Mucosa of descending colon (tissue), 3 donors: ENCODE measurements around the gene SREBF2. TPM values are rescaled to one million over a fixed set of nuclear protein-coding genes. Genes with fewer than 3 reads are reported as not detected.

ENCODE experiments used
- ATAC-seq: fragments of 200-7000 bp; cut with Tn5 transposase; one replicate; pipeline ENCODE4 v1.9.1; 2020; ENCODE audit warnings: mild to moderate bottlenecking, moderate library complexity
- DNase-seq, 3 donors: peaks; one replicate each; pipeline ENCODE4 v3.0.0-alpha.2; 2020
- H3K36me3 ChIP-seq: fragments of 200-600 bp; one replicate; pipeline ENCODE4 v1.8.0; 2021; ENCODE audit warnings: low read depth, mild to moderate bottlenecking
- H3K4me1 ChIP-seq: fragments of 200-600 bp; one replicate; pipeline ENCODE4 v1.8.0; 2021; ENCODE audit warnings: low read depth, mild to moderate bottlenecking
- H3K4me3 ChIP-seq: fragments of 200-600 bp; one replicate; pipeline ENCODE4 v1.8.0; 2021; ENCODE audit warnings: mild to moderate bottlenecking
- H3K9me3 ChIP-seq: fragments of 200-600 bp; one replicate; pipeline ENCODE4 v1.8.0; 2021; ENCODE audit warnings: mild to moderate bottlenecking
- CTCF ChIP-seq: fragments of 200-600 bp; IDR thresholded peaks from one replicate; pipeline ENCODE4 v1.8.0; 2022; ENCODE audit warnings: antibody characterized with exemption, mild to moderate bottlenecking
- intact Hi-C, 2 donors: fragments of 100-400 bp; cut with DNase I in 1 of 2; cut with micrococcal nuclease in 1 of 2; formaldehyde crosslinking; loops; one replicate each; pipeline versions ENCODE4 v1.11.0 to v1.11.1; 2022; cut with DNase I, micrococcal nuclease
- long read RNA-seq, 2 donors: library from polyadenylated mRNA; unstranded; transcript quantifications; one replicate each; pipeline ENCODE4 v2.0.0, GENCODE V29; 2019 to 2021
- total RNA-seq, 3 donors: library from RNA; stranded (reverse); fragmentation: NEBNext Ultra II Directional in 2 of 3; extraction: Animal tissue kit (Norgen Biotek cat#: 25700) in 2 of 3; gene quantifications; one replicate each; pipeline versions ENCODE4 v1.2.1 to v1.2.4, GENCODE V29; 2021 to 2023
- donor health status: DM: no; HTN: no; CAD: no; lungs with moderate emphysema.
- donor health status: DM: no; HTN: no; CAD: no.
- donor health status: DM: no; HTN: yes; CAD: no.

SREBF2 gene
- 100 to 1,000 TPM; 139 to 254 (median 169) TPM for total RNA-seq
- long read RNA-seq, donor 1, full-length matches to known transcripts = 65 of 158 reads
- long read RNA-seq, donor 1, partial matches to known transcripts = 79 of 158 reads
- long read RNA-seq, donor 1, other reads (novel, unspliced or antisense) = 14 of 158 reads
- long read RNA-seq, donor 2, full-length matches to known transcripts = 3 of 17 reads
- long read RNA-seq, donor 2, partial matches to known transcripts = 8 of 17 reads
- long read RNA-seq, donor 2, other reads (novel, unspliced or antisense) = 6 of 17 reads

- intact Hi-C loops = no loop called here
These were observed at the start of gene SREBF2 for GRCh38 chr22:41832553-41833368. Gene SREBF2, plus strand, starts transcription at chr22:41833105. Its CDS starts 166 bp downstream, at chr22:41833271.

GRCh38 chr22:41787331-41787730 is 45.6 kb upstream of the SREBF2 start:
- H3K4me1 ChIP-seq = no peaks in the 10 kb centered on the region
- no peak for TF ChIP-seq CTCF
- intact Hi-C loops = no loop called here
- H3K9me3 ChIP-seq = no peaks in the 10 kb centered on the region
- no peak overlapping the region for H3K4me3 ChIP-seq
- DNase-seq (no peak), ATAC-seq (no peak)
- H3K36me3 ChIP-seq = no peaks in the 10 kb centered on the region

More at GRCh38 chr22:41832553-41833368, at the start of gene SREBF2:
- Histone ChIP-seq H3K4me3 (peak within 1 kb of the TSS; percentile 82), H3K36me3 (peaks cover 5% of the 10 kb centered on the region), H3K4me1 (peaks cover 16% of the 10 kb centered on the region), H3K9me3 (no peaks in the 10 kb centered on the region)
- ATAC-seq = peak; percentile 88
- TF ChIP-seq CTCF = no peak
- DNase-seq = peak; percentile 99 to 100 (median 100)

- no peaks in the 10 kb centered on the region for H3K4me1 ChIP-seq
These were observed 39.0 kb upstream of the SREBF2 start for GRCh38 chr22:41793871-41794270.

GRCh38 chr22:41798736-41799135 is 34.2 kb upstream of the SREBF2 start:
- no peak for ATAC-seq
- no peak for TF ChIP-seq CTCF
- H3K4me3 ChIP-seq = no peak overlapping the region
- intact Hi-C loops = no loop called here
- peaks cover 15% of the 10 kb centered on the region for H3K4me1 ChIP-seq
- no peak for DNase-seq
- H3K9me3 ChIP-seq = no peaks in the 10 kb centered on the region
- H3K36me3 ChIP-seq = no peaks in the 10 kb centered on the region

More at GRCh38 chr22:41793871-41794270, 39.0 kb upstream of the SREBF2 start:
- H3K4me3 ChIP-seq = no peak overlapping the region
- ATAC-seq (no peak), DNase-seq (no peak)
- no peaks in the 10 kb centered on the region for H3K9me3 ChIP-seq
- TF ChIP-seq CTCF = no peak
- H3K36me3 ChIP-seq = no peaks in the 10 kb centered on the region
- intact Hi-C loops = no loop called here

- no peaks in the 10 kb centered on the region for H3K9me3 ChIP-seq
- H3K36me3 ChIP-seq = no peaks in the 10 kb centered on the region
- peak; percentile 35 to 65 (median 65) for DNase-seq
- peak; percentile 39 for ATAC-seq
- H3K4me3 ChIP-seq = peak overlapping the region; percentile 42
- intact Hi-C loops = loop anchor here in 1 of 2 donors (10.0 kb wide), 1 partner anchor 105 kb away; the partner anchor contains the start of gene MEI1
- H3K4me1 ChIP-seq = peaks cover 15% of the 10 kb centered on the region
- TF ChIP-seq CTCF = no peak
These were observed 33.2 kb upstream of the SREBF2 start for GRCh38 chr22:41799486-41800347.
